Heart right ventricle (tissue), 16 donors: ENCODE data around the gene CTR9. TPM values are rescaled to one million over a fixed set of nuclear protein-coding genes. Genes with fewer than 3 reads are reported as not detected.

Experiments used
- ATAC-seq, 8 donors: fragments of 200-7000 bp; cut with Tn5 transposase; one replicate each; pipeline ENCODE4 v1.9.1; 2020; ENCODE audit warnings: mild to moderate bottlenecking in 8 of 8, moderate library complexity in 8 of 8, moderate number of reproducible peaks in 1 of 8
- DNase-seq, 2 donors: peaks; one replicate each; pipeline ENCODE4 v3.0.0-alpha.2; 2020
- H3K27ac ChIP-seq, 10 donors: fragments of 200-600 bp; sonication (generic) in 2 of 10; one replicate each; pipeline versions ENCODE4 v1.5.0 to v1.8.0; 2020 to 2022; ENCODE audit warnings: mild to moderate bottlenecking in 3 of 10
- H3K27me3 ChIP-seq, 7 donors: fragments of 200-600 bp; one replicate each; pipeline ENCODE4 v1.8.0; 2021 to 2022; ENCODE audit warnings: mild to moderate bottlenecking in 2 of 7
- H3K36me3 ChIP-seq, 9 donors: fragments of 200-600 bp; sonication (generic) in 1 of 9; one replicate each; pipeline versions ENCODE4 v1.5.0 to v1.8.0; 2020 to 2022; ENCODE audit warnings: mild to moderate bottlenecking in 2 of 9
- H3K4me1 ChIP-seq, 9 donors: fragments of 200-600 bp; sonication (generic) in 1 of 9; one replicate each; pipeline versions ENCODE4 v1.5.0 to v1.8.0; 2020 to 2022; ENCODE audit warnings: mild to moderate bottlenecking in 4 of 9
- H3K4me3 ChIP-seq, 10 donors: fragments of 200-600 bp; sonication (generic) in 2 of 10; one replicate each; pipeline versions ENCODE4 v1.5.0 to v1.8.0; 2020 to 2022; ENCODE audit warnings: mild to moderate bottlenecking in 7 of 10, moderate library complexity in 2 of 10
- H3K9me3 ChIP-seq, 11 donors: fragments of 200-600 bp in 10 of 11; sonication (generic) in 2 of 11; one replicate each; pipeline versions ENCODE4 v1.5.0 to v1.8.0; 2013 to 2022; ENCODE audit warnings: mild to moderate bottlenecking in 2 of 11, control low read depth in 1 of 11, moderate library complexity in 1 of 11
- CTCF ChIP-seq, 9 donors: fragments of 200-600 bp; sonication (generic) in 2 of 9; IDR thresholded peaks; one replicate each; pipeline versions ENCODE4 v1.5.0 to v1.8.0; 2021 to 2022; ENCODE audit warnings: antibody characterized with exemption in 9 of 9, mild to moderate bottlenecking in 5 of 9, moderate library complexity in 1 of 9
- WGBS, 2 donors: extraction: QIAGEN DNeasy Blood & Tissue Kit; methylation state at CpG; one replicate each; pipeline ENCODE4 v1.1.7; 2013; ENCODE audit warnings: inconsistent platforms in 1 of 2; 5-methylcytosine and 5-hydroxymethylcytosine counted together
- intact Hi-C, 10 donors: fragments of 100-400 bp; cut with DNase I; formaldehyde crosslinking; loops; one replicate each; pipeline versions ENCODE4 v1.11.1 to v1.14.2; 2022
- polyA plus RNA-seq, 2 donors: library from polyadenylated mRNA; stranded (reverse); fragments of 200-250 nt; gene quantifications; one replicate each; pipeline ENCODE4 v1.2.3, GENCODE V29; 2013
- total RNA-seq, 10 donors: library from RNA; stranded (reverse); fragmentation: NEBNext Ultra II Directional in 3 of 10; extraction: Animal tissue kit (Norgen Biotek cat#: 25700) in 3 of 10; gene quantifications; one replicate each; pipeline versions ENCODE4 v1.2.1 to v1.2.4, GENCODE V29; 2021 to 2023
- donor health status: Arrhythmogenic right ventricular cardiomyopathy.
- donor health status: ischemic (EF 13 %, LVEDD 7.1; RV severe dilation, severe dysfunction).
- donor health status: healthy with polysubstance abuse.
- donor health status: DM: no; HTN: yes; CAD: no.
- donor health status: DM: no; HTN: no; CAD: no.
- donor health status: ischemic (EF 25% LVEDD 6.9; RV normal size, moderate dysfunction).
- donor health status: ischemic (EF 25% LVEDD 5.7; RV mildly dilated, moderate dysfunction).
- donor health status: healthy.
- donor health status: DM: yes; HTN: yes; CAD: no.
- donor health status: Ischemic cardiomyopathy.
- donor health status: ischemic (EF 35%, LVEDD 5.7; RV mildly dilated, moderate dysfunction).
- donor health status: nonischemic (EF 11% LVEDD 7.7; RV severe dilation, severe dysfunction).
- donor health status: DM: yes; HTN: yes; CAD: no.
- donor health status: PGD.
- donor health status: ischemic (EF 29% LVEDD 5.4; RV normal size, mild dysfunction).
- donor health status: nonischemic (EF 23%, LVEDD 6.1; RV moderate dilation, normal function).

CTR9 gene
- total and polyA plus RNA-seq, 12 donors, result 10.4 to 34.8 (median 23.1) TPM

GRCh38 chr11:10786451-10786850 lies 35.4 kb downstream of the CTR9 start:
- intact Hi-C loops, result loop anchor here in 1 of 10 donors (10.0 kb wide), 1 partner anchor 128 kb away; no protein-coding TSS in a partner anchor
- ATAC-seq, result no peak
- no peak overlapping the region for H3K4me3 ChIP-seq

GRCh38 chr11:10792385-10793068 lies 41.5 kb downstream of the CTR9 start:
- DNase-seq, result peak; percentile 88 to 92
- H3K36me3 ChIP-seq, result peaks cover 0 to 25% (median 19%) of the 10 kb centered on the region in 9 donors
- H3K4me3 ChIP-seq, result peak overlapping the region in 5 of 10 donors; percentile 7 to 32 (median 28)
- peak; percentile 93 to 96 (median 94) for ATAC-seq
- H3K27me3 ChIP-seq, result no peaks in the 10 kb centered on the region
- H3K4me1 ChIP-seq, result peaks cover 0 to 25% (median 6%) of the 10 kb centered on the region in 9 donors
- H3K9me3 ChIP-seq, result no peaks in the 10 kb centered on the region
- peak; percentile 84 to 97 (median 93) for TF ChIP-seq CTCF (IDR thresholded peaks at IDR 0.05)
- WGBS, 2 donors, result 9 to 10% methylated on average over 24 of the region's 24 CpGs
- H3K27ac ChIP-seq, result no peak overlapping the region
- intact Hi-C loops, result loop anchor here (1.0 to 10.0 kb wide), 12 partner anchors 112 to 995 kb away; no protein-coding TSS in a partner anchor

More at GRCh38 chr11:10786451-10786850, 35.4 kb downstream of the CTR9 start:
- H3K4me1 ChIP-seq, result peaks cover 6 to 28% (median 18%) of the 10 kb centered on the region in 9 donors
- no peak overlapping the region for H3K27ac ChIP-seq
- H3K9me3 ChIP-seq, result no peaks in the 10 kb centered on the region
- no peak for TF ChIP-seq CTCF (IDR thresholded peaks at IDR 0.05)
- H3K36me3 ChIP-seq, result no peaks in the 10 kb centered on the region
- WGBS, 2 donors, result 97 to 98% methylated on average over 5 of the region's 5 CpGs
- H3K27me3 ChIP-seq, result no peaks in the 10 kb centered on the region
- no peak for DNase-seq

- ATAC-seq (no peak), DNase-seq (no peak)
- Histone ChIP-seq H3K4me3 (no peak overlapping the region), H3K27ac (no peak overlapping the region), H3K9me3 (no peaks in the 10 kb centered on the region), H3K27me3 (no peaks in the 10 kb centered on the region), H3K36me3 (peaks cover 0 to 36% (median 30%) of the 10 kb centered on the region in 9 donors), H3K4me1 (peaks cover 0 to 37% (median 6%) of the 10 kb centered on the region in 9 donors)
- intact Hi-C loops, result loop anchor here (1.0 to 10.0 kb wide), 12 partner anchors 14 to 994 kb away; no protein-coding TSS in a partner anchor
- WGBS, 2 donors, result 75 to 82% methylated on average over 11 of the region's 11 CpGs
- TF ChIP-seq CTCF (IDR thresholded peaks at IDR 0.05), result no peak
Observed at GRCh38 chr11:10793470-10794255, 42.6 kb downstream of the CTR9 start.

GRCh38 chr11:10796191-10796590 lies 45.1 kb downstream of the CTR9 start:
- H3K27ac ChIP-seq, result no peak overlapping the region
- H3K27me3 ChIP-seq, result no peaks in the 10 kb centered on the region
- H3K4me1 ChIP-seq, result peaks cover 0 to 62% (median 11%) of the 10 kb centered on the region in 9 donors
- ATAC-seq (no peak), DNase-seq (no peak)
- H3K9me3 ChIP-seq, result no peaks in the 10 kb centered on the region
- peaks cover 6 to 62% (median 56%) of the 10 kb centered on the region in 9 donors for H3K36me3 ChIP-seq
- intact Hi-C loops, result loop anchor here in 7 of 10 donors (10.0 kb wide), 3 partner anchors 109 to 989 kb away; no protein-coding TSS in a partner anchor
- 38 to 49% methylated on average over 2 of the region's 2 CpGs for WGBS, 2 donors
- TF ChIP-seq CTCF (IDR thresholded peaks at IDR 0.05), result no peak
- no peak overlapping the region for H3K4me3 ChIP-seq
